Medulla oblongata (tissue), 1 donor: ENCODE results near the gene MACROD2.

Source experiments
- DNase-seq: peaks from one replicate; pipeline ENCODE4 v3.0.0-alpha.2; 2015; ENCODE audit errors: extremely low spot score

The MACROD2 gene

GRCh38 chr20:16057651-16058050 is 2062.3 kb downstream of the MACROD2 start:
- no peak for DNase-seq

GRCh38 chr20:16058268-16058667 is 2063.0 kb downstream of the MACROD2 start:
- DNase-seq = no peak

- DNase-seq = no peak
Measured at GRCh38 chr20:16059841-16060240, 2064.5 kb downstream of the MACROD2 start.

GRCh38 chr20:16061351-16061750 is 2066.0 kb downstream of the MACROD2 start:
- no peak for DNase-seq

- no peak for DNase-seq
Measured at GRCh38 chr20:16062661-16063581, 2067.6 kb downstream of the MACROD2 start.

GRCh38 chr20:16063881-16064280 is 2068.6 kb downstream of the MACROD2 start:
- DNase-seq = no peak

- no peak for DNase-seq
Measured at GRCh38 chr20:16064989-16065707, 2069.8 kb downstream of the MACROD2 start.

- DNase-seq = no peak
Measured at GRCh38 chr20:16066571-16066970, 2071.3 kb downstream of the MACROD2 start.

GRCh38 chr20:16069389-16070010 is 2074.2 kb downstream of the MACROD2 start:
- DNase-seq = no peak

GRCh38 chr20:16072220-16072619 is 2076.9 kb downstream of the MACROD2 start:
- DNase-seq = no peak

GRCh38 chr20:16078172-16078898 is 2083.0 kb downstream of the MACROD2 start:
- no peak for DNase-seq

- DNase-seq = no peak
Measured at GRCh38 chr20:16081421-16081820, 2086.1 kb downstream of the MACROD2 start.

GRCh38 chr20:16082051-16082550 is 2086.8 kb downstream of the MACROD2 start:
- no peak for DNase-seq

- no peak for DNase-seq
Measured at GRCh38 chr20:16083639-16084280, 2088.4 kb downstream of the MACROD2 start.

- no peak for DNase-seq
Measured at GRCh38 chr20:16095226-16095625, 2099.9 kb downstream of the MACROD2 start.

- DNase-seq = no peak
Measured at GRCh38 chr20:16096756-16097326, 2101.5 kb downstream of the MACROD2 start.

GRCh38 chr20:16097788-16098187 is 2102.5 kb downstream of the MACROD2 start:
- DNase-seq = no peak

GRCh38 chr20:16098890-16099639 is 2103.7 kb downstream of the MACROD2 start:
- DNase-seq = no peak

- DNase-seq = no peak
Measured at GRCh38 chr20:16100111-16100510, 2104.8 kb downstream of the MACROD2 start.

- no peak for DNase-seq
Measured at GRCh38 chr20:16100767-16101166, 2105.5 kb downstream of the MACROD2 start.
